Occipital lobe (tissue), 2 donors: ENCODE data around the gene SRP9. TPM values are rescaled to one million over a fixed set of nuclear protein-coding genes. Genes with fewer than 3 reads are reported as not detected.
"Not testable (repeated sequence)": the region's sequence is repeated elsewhere in the genome, so short reads cannot be mapped to it uniquely, and the experiment has no call there.

Experiments used
- DNase-seq: peaks from one replicate; lab custom pipeline; 2025; lab: John Stamatoyannopoulos, UW
- total RNA-seq: library from RNA; depleted of rRNA; stranded (reverse); fragments of >200 nt; gene quantifications from one replicate; pipeline ENCODE4 v1.2.3, GENCODE V29; 2014

SRP9 gene
- total RNA-seq, 1 donor from 2014 or later, result 337 TPM

GRCh38 chr1:225774281-225775147 is 3.1 kb upstream of the SRP9 start:
- DNase-seq, result no peak

GRCh38 chr1:225776294-225776693 is 1.3 kb upstream of the SRP9 start:
- DNase-seq, result no peak

- DNase-seq, result no peak
Measured at GRCh38 chr1:225777058-225777582, 506 bp upstream of the SRP9 start.

- DNase-seq, result no peak
Measured at GRCh38 chr1:225778337-225778669, 677 bp downstream of the SRP9 start.

GRCh38 chr1:225779165-225779564 is 1.5 kb downstream of the SRP9 start:
- not testable (repeated sequence) for DNase-seq

- no peak for DNase-seq
Measured at GRCh38 chr1:225780134-225780533, 2.5 kb downstream of the SRP9 start.

- DNase-seq, result no peak
Measured at GRCh38 chr1:225780630-225781029, 3.0 kb downstream of the SRP9 start.

GRCh38 chr1:225789142-225789541 is 11.5 kb downstream of the SRP9 start:
- not testable (repeated sequence) for DNase-seq

- no peak for DNase-seq
Measured at GRCh38 chr1:225794954-225795353, 17.3 kb downstream of the SRP9 start.

- DNase-seq, result not testable (repeated sequence)
Measured at GRCh38 chr1:225796097-225796496, 18.5 kb downstream of the SRP9 start.

GRCh38 chr1:225801146-225801545 is 23.5 kb downstream of the SRP9 start:
- DNase-seq, result not testable (repeated sequence)

GRCh38 chr1:225806249-225806648 is 28.6 kb downstream of the SRP9 start:
- no peak for DNase-seq

- not testable (repeated sequence) for DNase-seq
Measured at GRCh38 chr1:225806736-225807135, 29.1 kb downstream of the SRP9 start.

GRCh38 chr1:225808136-225808535 is 30.5 kb downstream of the SRP9 start:
- DNase-seq, result no peak

- DNase-seq, result peak; percentile 83
Measured at GRCh38 chr1:225809842-225810578, 32.4 kb downstream of the SRP9 start, which contains the start of gene EPHX1. EPHX1 (plus strand) TSS chr1:225810124; CDS start chr1:225828730, 18,606 bp downstream.

- DNase-seq, result not testable (repeated sequence)
Measured at GRCh38 chr1:225810579-225811538, 33.2 kb downstream of the SRP9 start.

- DNase-seq, result no peak
Measured at GRCh38 chr1:225811622-225812487, 34.2 kb downstream of the SRP9 start.

- no peak for DNase-seq
Measured at GRCh38 chr1:225812488-225813213, 35.0 kb downstream of the SRP9 start.

GRCh38 chr1:225813214-225813964 is 35.8 kb downstream of the SRP9 start:
- DNase-seq, result no peak
